ENCODE data around the gene KRT35.
"Not testable (repeated sequence)": the region's sequence is repeated elsewhere in the genome, so short reads cannot be mapped to it uniquely, and the experiment has no call there.

The KRT35 gene

GRCh38 chr17:41451154-41451728 is 29.7 kb downstream of the KRT35 start:
- DNase-seq, result no peak

DNA sequence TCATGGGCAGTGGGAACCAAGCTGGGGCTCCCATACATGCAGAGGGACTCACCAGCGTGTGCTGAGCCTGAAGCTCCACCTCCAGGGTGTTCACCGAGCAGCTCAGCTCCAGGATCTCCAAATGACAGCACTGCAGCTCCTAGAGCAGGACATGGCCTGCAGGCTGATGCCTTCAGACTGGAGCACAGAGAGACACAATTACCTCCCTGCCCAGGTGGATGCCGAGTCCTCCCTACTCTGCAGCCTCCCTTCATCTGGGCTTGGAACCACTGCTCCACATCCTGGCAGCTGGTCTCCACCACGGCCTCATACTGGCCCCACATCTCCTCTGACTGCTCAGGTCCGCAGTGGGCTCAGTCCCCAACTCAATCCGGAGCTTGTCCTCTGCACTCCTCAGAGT is 31.9 kb downstream of the KRT35 start:
- DNase-seq, result no peak

- no peak for DNase-seq
These were observed 32.4 kb downstream of the KRT35 start for GRCh38 chr17:41448506-41448905.

DNA sequence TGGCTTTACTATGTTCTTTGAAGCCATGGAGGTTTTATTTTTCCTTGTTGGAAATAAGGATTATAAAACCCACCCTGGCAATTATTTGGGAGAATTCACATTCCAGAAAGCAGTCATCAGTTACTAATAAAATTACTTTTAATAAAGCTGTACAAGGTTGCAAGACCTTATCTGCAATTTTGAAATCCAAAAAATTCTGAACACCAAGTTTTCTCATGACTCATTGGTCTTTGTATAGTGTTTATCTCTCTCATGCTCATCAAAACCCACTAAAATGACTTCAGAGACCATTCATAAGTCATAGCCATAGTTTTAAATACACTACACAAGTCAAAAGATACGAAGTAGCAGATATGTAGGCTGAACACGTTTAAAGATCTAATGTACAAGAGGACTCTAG is 34.1 kb downstream of the KRT35 start:
- no peak for DNase-seq

GRCh38 chr17:41444640-41445039 is 36.3 kb downstream of the KRT35 start:
- no peak for DNase-seq

DNA sequence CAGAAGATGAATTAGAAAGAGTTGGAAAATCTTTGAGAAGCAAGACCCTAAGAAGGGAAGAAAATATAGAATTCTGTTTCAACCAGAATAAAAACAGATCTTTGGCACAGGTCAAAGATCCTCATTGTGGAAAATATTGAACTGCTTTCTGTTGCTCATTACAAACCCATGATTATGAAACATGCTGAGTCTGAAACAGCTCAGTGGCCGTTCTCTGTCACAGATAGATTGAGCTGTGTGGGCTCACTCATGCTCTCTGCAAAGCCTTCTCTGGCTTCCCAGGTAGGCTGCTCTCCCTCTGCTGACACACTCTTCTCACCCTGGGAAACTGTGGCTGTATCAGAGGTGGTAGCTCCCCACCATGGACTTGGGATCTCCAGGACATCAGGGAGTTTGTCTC is 36.8 kb downstream of the KRT35 start:
- DNase-seq, result no peak

GRCh38 chr17:41442739-41443138 is 38.2 kb downstream of the KRT35 start:
- no peak for DNase-seq

GRCh38 chr17:41440531-41441033 is 40.4 kb downstream of the KRT35 start, which contains the start of gene KRT38:
TSS of gene KRT38 (minus strand) at chr17:41440983. CDS start at chr17:41440921, 62 bp downstream.
- DNase-seq, result no peak

- no peak for DNase-seq
These were observed 41.6 kb downstream of the KRT35 start for GRCh38 chr17:41439375-41439774.

DNA sequence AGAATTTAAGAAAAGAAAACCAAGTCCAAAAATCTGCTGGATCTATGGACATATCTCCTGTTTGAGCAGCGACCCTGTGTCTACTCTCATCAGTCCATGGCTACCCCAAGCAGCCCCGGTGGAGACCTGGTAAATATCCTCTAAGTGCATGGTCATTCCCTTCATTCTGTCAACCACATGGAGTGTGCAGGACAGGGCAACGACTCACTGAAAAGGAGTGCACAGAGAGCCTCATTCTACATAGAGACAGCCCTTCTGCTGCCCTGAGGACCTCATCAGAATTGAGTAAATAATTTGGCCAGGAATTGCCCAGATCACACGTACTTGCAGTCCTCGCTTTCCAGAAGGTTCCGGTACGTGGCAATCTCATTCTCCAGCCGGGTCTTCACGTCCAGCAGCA is 43.2 kb downstream of the KRT35 start:
- DNase-seq, result no peak

DNA sequence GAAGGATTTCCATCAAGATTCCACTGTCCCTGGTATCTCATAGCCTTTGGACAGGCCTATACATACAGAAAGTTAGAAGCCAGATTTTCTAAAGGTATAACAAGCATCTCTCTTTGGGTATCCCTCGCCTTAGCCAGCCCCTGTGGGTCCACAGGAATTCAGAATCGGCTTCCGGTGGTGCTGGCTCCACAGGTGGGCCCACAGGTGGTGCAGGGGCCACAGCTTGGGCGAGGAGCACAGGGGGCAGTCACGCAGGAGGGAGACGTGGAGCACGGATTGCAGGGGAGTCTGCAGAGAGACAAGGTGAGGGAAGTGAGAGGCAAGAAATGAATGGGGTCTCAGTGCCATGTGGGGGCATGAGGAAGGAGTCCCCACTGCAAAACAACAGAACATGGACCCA is 43.7 kb downstream of the KRT35 start:
- DNase-seq, result no peak

DNA sequence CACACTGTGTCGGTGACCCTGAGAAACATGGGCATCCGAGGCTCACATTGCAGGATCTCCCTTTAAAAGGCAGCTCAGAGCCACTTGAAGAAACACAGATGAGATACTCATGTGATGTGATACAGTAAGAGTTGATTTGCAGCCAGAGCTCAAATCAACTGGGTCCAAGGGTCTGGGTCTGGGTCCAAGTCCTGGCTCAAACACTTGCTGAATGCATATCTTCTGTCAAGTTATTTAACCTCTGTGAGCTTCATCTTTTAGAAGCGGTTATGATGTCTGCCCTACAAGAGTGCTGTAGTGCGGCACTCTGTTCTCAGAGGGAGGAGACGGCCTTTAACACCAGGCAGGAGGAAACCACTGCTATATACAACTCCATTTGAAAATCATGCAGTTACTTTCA is 46.5 kb downstream of the KRT35 start:
- DNase-seq, result no peak

DNA sequence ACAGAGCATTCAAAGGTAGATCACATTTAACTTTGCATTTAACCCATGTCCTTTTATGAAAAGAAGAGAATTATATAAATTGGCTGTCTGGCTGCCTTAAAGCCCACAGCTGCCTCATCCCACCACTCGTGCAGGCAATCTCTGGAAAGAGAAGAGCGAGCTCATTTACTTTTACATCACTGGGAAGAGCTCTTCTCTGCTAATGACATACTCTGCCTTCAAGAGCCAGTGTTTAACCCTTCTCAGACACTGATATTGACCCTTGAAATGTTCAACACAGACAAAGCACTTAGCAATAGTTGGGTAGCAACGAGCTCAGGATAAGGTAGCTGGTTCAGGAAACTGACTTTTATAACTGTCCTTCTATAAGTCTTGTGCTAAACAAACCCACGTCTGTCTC is 46.9 kb downstream of the KRT35 start:
- DNase-seq, result no peak

DNA sequence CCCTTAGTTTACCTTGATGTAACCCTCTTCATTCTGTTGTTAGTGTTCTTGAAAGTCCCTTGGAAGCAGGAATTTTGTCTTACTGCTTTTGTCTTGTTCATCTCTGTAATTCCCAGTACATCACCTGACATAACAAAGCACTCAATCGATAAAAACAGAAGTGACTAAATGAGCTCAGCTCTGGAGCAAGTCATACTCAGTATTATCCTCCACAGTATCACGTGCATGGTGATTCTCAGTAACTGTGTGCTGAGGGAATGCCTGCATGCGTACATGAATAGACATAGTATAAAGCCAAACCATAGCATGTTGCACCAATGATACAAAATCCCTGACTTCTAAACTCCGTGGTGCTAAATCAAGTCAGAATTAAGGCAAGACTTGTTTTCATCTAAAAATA is 47.4 kb downstream of the KRT35 start:
- no peak for DNase-seq

DNA sequence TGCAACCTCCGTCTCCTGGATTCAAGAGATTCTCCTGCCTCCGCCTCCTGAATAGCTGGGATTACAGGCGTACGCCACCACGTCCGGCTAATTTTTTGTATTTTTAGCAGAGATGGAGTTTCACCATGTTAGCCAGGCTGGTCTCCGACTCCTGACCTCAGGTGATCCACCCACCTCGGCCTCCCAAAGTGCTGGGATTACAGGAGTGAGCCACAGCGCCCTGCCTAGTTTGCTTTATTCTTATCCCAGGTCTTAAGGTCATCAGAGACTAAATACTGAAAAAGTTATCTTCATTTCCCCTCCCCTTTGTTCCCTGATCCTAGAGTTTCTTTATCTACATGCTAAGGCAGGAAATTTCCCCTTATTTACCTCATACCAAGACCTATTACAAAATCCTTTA is 50.6 kb downstream of the KRT35 start:
- DNase-seq, result not testable (repeated sequence)

GRCh38 chr17:41429667-41430066 is 51.3 kb downstream of the KRT35 start:
- DNase-seq, result no peak

DNA sequence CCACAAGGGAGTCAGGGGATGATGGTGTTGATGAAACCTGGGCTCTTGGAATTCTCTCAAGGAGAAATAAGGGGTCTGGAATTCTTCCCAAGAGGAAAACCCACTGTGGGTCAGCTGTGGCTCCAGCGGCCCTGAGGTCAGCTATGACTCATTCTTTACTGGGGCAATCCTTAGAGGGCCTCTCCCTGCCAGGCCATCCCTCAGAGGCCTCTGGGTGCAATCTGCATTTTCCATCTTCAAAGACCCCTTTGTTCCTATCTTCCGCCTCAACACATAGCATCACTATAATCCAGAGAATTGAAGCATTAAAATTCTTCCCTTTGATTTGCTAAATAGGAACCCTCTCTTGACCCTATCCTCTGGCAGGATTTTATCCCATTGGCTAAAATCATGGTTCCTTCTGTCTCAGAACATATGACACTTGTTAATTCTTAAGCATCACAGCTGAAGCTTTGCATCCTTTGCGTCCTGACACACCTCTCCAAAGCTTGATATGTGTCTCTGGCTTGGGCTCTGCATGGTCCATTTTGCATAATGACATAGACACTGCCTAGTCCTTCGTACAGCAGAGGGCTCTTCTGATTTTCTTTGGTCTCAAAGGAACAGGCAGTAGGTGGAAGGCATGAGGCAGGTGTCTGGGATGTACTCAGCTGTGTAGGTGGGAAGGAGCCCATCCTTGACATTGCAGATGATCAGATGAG is 52.2 kb downstream of the KRT35 start:
- no peak for DNase-seq
